Pons (tissue), 1 donor: ENCODE data around the gene TMEM176B.

ENCODE experiments used
- DNase-seq: peaks from one replicate; pipeline ENCODE4 v3.0.0-alpha.2; 2016; ENCODE audit warnings: low spot score

TMEM176B gene

GRCh38 chr7:150799741-150800580 lies at the start of gene TMEM176B:
Gene TMEM176B (minus strand): TSS chr7:150800364. CDS start chr7:150796569, 3,795 bp downstream.
- DNase-seq: no peak

GRCh38 chr7:150849204-150849775 lies 49.1 kb upstream of the TMEM176B start:
- DNase-seq: no peak

- no peak for DNase-seq
Measured at GRCh38 chr7:150848561-150849115, 48.5 kb upstream of the TMEM176B start.

- no peak for DNase-seq
Measured at GRCh38 chr7:150848111-150848510, 47.9 kb upstream of the TMEM176B start.

GRCh38 chr7:150847536-150847935 lies 47.4 kb upstream of the TMEM176B start:
- DNase-seq: no peak

GRCh38 chr7:150846291-150847115 lies 46.3 kb upstream of the TMEM176B start:
- DNase-seq: no peak

- peak; percentile 69 for DNase-seq
Measured at GRCh38 chr7:150845421-150845861, 45.3 kb upstream of the TMEM176B start.

GRCh38 chr7:150842716-150843115 lies 42.6 kb upstream of the TMEM176B start:
- no peak for DNase-seq

GRCh38 chr7:150842018-150842417 lies 41.9 kb upstream of the TMEM176B start:
- no peak for DNase-seq

GRCh38 chr7:150838965-150839650 lies 38.9 kb upstream of the TMEM176B start:
- DNase-seq: no peak

- DNase-seq: no peak
Measured at GRCh38 chr7:150835702-150836280, 35.6 kb upstream of the TMEM176B start.

GRCh38 chr7:150835019-150835418 lies 34.9 kb upstream of the TMEM176B start:
- no peak for DNase-seq

- peak; percentile 65 for DNase-seq
Measured at GRCh38 chr7:150831851-150832250, 31.7 kb upstream of the TMEM176B start.

- DNase-seq: no peak
Measured at GRCh38 chr7:150830937-150831336, 30.8 kb upstream of the TMEM176B start.

GRCh38 chr7:150829426-150829825 lies 29.3 kb upstream of the TMEM176B start:
- no peak for DNase-seq

- no peak for DNase-seq
Measured at GRCh38 chr7:150828384-150828783, 28.2 kb upstream of the TMEM176B start.

GRCh38 chr7:150826061-150826849 lies 26.1 kb upstream of the TMEM176B start:
- no peak for DNase-seq

- DNase-seq: no peak
Measured at GRCh38 chr7:150824379-150825177, 24.4 kb upstream of the TMEM176B start.

- DNase-seq: no peak
Measured at GRCh38 chr7:150823484-150824126, 23.4 kb upstream of the TMEM176B start.
